NCI-H82 treated with DMSO at 0.1 percent for 48 hours (cell line): ENCODE measurements around the gene INS.

Experiments used
- DNase-seq: peaks from one replicate; lab custom pipeline; 2025; ENCODE audit not compliant: unreplicated experiment; lab: John Stamatoyannopoulos, UW

The INS gene

GRCh38 chr11:2160736-2161259 is at the start of gene INS:
TSS of gene INS (minus strand) at chr11:2161209. CDS start at chr11:2160971, 238 bp downstream.
- DNase-seq: no peak

DNA sequence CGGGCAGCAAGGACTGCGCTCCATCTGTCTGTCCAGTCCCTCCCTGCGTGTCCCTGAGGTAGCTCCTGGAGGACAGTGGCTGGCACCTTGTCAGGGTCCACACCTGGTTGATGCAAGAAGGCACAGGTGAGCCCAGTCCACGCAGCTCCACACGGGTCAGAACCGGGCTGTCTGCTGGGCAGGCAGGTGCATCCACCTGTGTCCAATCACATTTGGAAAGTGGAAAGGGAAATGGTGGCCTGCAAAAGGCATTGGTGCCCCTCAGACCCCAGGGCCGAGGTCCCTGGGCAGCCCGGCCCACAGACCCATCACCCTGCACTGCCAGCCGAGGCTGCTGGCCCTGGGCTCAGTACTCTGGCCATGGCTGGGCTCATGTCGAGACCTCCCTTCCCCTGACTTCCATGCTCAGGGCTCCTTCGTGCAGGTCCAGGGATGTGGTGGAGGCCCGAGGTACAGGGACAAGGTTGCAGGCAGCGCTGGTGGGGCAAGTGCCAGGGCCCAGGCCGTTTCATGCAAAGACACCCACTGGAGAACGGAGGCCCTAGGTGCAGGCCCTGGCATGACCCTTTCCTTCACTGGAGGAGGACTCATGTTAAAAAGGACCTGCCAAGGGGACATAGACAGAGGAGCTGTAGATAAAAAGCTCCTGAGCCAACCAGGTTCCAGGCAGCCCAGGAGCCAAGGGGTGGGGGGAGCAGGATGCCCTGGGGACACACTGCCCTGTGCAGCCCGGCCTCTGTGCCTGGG is 49.5 kb upstream of the INS start:
- no peak for DNase-seq

DNA sequence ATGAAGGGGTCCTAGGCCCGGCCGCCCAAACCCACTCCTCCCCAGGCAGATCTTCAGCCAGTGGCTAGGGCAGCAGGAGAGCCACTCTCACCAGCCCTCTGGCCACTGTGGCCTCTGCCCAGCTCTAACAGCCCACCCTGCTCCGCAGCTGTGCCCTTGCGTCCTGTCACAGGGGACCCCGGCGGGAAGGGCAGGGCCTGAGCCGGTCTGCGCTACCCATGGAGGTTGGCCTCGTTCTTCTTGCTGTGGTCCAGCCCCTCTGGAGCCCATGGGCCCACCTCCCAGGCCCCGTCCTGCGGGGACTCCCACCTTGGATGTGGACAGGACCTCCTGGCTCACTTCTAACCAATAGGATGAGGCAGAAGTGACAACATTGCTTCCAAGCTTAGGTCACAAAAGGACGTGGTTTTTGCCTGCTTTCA is 48.9 kb upstream of the INS start:
- DNase-seq: no peak

- DNase-seq: no peak
Observed at GRCh38 chr11:2209370-2209801, 48.4 kb upstream of the INS start.

DNA sequence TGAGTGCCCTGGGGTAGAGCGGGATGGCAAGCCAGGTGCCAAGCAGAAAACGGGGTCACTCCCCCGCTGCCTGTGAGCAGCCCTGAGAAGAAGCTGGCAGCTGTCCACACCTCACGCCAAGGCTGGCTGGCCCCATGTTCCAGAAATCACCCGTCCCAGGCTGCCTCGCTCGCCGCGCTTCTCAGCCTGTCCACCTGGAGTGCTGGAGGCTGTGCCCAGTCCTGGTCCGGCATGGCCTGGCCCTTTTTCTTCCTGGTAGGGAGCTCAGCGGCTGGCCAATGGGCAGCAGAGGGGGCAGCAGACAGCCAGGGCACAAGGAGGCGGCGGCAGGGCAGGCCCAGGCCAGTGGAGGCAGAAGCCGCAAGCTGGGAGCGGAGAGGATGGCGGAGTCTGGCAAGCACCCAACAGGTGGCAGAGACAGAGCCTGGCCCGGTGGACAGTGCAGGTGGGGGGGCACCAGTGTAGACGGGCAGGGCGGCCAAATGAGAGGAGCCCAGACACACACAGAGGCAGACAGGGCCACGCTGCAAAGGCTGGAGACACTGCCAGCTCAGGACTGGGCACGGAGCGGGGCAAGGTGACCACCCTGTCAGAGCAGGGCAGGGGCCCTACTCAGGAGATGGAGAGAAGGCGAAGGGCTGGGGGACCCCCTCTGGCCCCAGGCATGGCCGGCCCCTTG is 47.8 kb upstream of the INS start:
- no peak for DNase-seq

DNA sequence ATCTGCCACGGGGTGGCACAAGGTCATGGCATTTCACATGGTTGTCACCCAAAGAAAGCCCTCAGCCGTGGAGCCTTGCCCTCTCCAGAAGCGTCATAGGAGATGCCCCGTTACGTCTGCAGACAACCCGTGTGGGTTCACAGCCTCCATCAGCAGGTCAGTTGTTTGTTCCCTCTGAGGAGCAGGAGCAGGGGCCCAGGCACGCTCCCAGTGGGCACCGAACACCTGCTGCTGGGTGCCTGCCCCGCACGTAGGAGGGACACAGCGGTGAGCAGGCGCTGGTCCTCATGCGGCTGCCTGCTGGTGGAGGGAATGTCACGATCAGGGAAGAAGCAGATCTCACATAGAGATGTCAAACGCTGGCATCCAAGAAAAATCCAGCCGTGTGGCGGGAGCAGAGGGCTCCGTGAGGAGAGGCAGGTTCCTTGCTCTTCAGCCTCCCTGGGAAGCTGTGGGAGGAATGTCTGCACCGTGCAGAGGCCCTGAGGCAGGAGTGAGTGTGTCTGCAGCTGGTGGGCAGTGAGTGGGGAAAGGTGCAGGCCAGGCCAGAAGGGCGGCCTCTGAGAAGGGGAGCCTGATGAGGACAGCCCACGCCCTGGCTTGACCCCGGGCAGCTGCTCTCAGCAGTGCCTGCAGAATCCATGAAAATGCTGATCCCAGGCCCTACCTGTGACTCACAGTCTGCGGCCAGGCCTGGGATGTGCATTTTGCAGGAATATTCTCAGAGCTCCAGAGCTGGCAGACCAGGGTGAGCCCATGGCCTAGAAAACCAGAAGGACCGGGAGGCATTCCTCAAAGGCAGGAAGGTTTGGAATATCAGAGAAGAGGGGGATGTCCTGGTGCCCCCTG is 47.0 kb upstream of the INS start:
- no peak for DNase-seq

DNA sequence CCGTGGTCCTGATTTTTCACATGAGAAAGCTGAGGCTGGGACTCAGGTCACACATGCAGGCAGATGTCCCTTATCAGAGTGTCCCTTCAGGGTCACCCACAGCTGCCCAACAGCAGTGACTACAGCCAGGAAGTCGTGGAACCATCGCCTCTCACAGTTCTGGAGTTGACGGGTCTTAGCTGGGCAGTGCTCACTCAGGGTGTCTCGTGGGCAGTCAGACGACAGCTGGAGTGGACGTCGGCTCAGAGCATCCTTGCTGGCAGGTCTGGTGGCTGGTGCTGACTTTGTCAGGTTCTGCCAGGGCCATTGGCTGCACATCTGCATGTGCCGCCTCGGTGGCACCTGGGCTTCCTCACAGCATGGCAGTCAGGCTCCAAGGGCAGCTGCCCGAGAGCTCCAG is 46.2 kb upstream of the INS start:
- DNase-seq: no peak

DNA sequence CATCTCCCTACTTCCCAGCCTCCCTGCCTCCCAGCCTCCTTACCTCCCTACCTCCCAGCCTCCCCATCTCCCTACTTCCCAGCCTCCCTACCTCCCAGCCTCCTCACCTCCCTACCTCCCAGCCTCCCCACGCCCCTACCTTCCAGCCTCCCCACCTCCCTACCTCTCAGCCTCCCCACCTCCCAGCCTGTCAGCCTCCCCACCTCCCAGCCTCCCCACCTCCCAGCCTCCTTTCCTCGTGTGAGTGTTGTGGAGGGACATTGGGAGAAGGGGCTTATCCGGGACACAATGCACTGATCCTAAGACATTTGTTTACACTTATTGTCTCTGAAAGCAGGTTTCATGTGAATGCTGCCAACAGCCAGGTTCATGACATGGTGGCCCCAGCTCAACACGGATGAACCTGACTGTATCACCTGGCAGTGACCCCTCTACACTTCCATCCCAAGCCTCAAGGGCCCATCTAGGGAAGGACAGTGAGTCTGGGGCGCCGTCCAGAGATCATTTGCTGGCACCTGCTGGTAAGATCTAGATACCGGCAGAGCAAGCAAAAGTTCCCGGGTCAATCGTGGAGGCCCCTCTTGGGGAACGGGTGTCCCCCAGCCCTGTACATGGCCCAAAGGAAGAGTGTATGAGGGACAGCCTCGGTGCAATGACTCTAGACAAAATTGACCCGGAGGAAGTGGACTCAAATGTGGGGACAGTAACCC is 45.1 kb upstream of the INS start:
- no peak for DNase-seq

GRCh38 chr11:2205214-2205720 is 44.3 kb upstream of the INS start:
- no peak for DNase-seq

GRCh38 chr11:2204361-2205213 is 43.6 kb upstream of the INS start:
- DNase-seq: no peak

GRCh38 chr11:2203440-2204259 is 42.6 kb upstream of the INS start:
- no peak for DNase-seq

DNA sequence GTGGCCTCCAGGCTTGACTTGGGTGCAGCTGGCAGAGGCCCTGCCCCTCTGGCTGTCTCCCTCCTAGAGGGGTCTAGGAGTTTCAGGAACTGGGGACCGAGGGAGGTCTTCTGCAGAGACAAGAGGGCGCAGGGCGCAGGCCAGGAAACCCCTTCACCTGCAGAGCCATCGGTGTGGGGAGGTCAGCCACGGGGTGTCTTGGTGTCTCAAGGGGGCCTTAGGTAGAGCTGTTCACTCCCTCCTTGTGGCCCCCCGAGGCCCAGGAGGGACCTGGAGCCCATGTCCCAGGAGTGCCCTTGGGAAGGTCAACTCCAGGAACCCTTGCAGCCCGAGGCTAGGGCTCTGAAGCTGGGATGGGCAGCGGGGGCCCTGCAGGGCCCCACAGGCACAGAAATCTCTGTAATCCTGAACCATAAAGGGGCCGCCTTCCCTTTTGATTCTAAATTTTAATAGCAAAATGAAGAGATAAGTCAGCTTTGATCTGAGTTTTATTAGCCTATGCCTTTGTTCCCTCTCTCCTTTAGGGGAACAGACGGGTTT is 42.0 kb upstream of the INS start:
- no peak for DNase-seq

DNA sequence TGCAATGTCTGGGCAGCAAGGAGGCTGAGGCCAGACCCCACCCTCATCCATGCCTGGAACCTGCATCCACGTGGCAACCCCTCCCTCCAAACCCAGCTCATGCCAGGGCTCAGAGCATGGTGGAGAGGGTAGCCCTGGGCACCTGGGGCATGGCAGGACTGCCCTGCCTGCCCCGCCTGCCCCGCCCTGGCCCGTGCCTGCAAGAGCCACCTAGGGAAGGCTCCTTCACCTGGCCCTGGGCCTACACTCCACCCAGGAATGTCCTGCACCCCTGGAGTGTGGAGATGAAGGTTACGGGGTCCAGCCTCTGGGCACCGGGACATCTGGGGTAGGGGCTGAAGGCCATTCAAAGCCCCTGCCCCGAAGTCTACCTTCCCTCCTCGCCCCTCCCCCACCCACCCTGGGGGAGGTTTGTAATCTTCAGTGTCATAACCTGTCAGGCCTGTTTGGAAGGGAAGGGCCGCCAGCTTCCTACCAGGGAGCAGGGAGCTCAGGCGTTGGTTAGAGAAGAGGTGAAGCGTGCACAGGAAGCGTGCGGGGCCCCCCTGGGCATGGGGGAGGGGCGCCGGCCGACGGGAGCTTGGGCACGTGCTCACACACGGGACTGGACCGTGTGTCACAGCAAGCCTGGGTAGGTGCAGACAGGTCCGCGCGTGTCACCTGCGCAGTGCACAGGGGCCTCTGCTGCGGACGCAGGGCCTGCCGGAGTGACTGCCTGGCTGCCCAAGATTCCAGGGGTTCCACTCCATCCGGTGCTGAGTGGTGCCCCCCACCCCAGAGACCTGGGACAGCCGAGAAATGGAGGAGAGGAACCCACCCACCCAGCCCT is 41.3 kb upstream of the INS start:
- no peak for DNase-seq

- no peak for DNase-seq
Observed at GRCh38 chr11:2201542-2201941, 40.5 kb upstream of the INS start.

DNA sequence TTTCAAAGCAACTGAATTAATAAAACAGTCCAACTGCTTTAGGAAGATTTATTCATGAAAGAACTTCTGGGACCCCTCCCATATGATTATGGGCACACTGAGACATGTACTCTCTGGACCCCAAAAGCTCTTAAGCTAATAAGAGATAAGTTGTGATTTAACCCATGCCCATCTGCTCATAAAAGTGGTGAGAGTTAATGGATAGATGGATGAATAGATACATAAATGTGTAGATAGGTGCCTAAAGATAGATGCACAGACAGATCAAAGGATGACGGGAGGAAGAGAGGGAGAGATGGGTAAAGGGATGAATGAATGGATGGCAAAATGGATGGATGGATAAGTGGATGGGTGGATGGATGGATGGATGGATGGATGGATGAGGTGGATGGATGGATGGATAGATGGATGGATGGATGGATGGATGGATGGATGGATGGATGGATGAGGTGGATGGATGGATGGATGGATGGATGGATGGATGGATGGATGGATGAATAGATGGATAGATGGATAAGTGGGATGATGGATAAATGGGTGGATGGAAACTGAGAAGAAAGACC is 40.0 kb upstream of the INS start:
- DNase-seq: no peak

DNA sequence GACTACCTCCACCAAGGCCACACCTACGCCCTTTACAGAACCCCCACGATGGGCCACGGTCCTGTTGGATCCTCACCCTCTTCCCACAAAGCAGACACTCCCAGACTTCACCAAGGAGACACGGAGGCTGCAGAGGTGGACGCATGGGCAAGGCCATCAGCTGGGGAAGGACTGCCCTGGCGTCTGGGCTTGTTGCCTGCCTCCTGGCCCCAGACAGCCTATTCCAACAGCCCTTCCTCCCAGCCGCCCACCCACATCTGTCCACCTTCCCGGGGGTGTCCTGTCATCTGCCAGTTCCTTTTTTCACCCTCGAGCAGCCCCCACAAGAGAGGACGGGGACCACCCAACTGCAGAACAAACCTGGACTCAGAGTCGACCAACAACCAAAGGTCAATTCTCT is 39.5 kb upstream of the INS start:
- DNase-seq: no peak
